GM12865 (cell line): Measurements from ENCODE around the gene ADD3.
A peak's percentile ranks its signal among the peaks of the same experiment; 100 is the strongest.

Experiments used
- DNase-seq: peaks from one replicate; pipeline ENCODE4 v3.0.0; 2010; ENCODE audit warnings: low read depth
- H3K4me3 ChIP-seq: 2 replicates; pipeline ENCODE4 v1.5.1; 2011; ENCODE audit warnings: mild to moderate bottlenecking, low read depth, low read length, control low read depth
- TF ChIP-seq, protein P1 (sequence below): IDR thresholded peaks from 2 replicates; pipeline ENCODE4 v1.5.1; 2011; ENCODE audit warnings: low read length, control low read depth, low read depth, inconsistent platforms; ENCODE audit not compliant: insufficient read depth; ENCODE audit errors: missing control alignments

ADD3 gene

DNA sequence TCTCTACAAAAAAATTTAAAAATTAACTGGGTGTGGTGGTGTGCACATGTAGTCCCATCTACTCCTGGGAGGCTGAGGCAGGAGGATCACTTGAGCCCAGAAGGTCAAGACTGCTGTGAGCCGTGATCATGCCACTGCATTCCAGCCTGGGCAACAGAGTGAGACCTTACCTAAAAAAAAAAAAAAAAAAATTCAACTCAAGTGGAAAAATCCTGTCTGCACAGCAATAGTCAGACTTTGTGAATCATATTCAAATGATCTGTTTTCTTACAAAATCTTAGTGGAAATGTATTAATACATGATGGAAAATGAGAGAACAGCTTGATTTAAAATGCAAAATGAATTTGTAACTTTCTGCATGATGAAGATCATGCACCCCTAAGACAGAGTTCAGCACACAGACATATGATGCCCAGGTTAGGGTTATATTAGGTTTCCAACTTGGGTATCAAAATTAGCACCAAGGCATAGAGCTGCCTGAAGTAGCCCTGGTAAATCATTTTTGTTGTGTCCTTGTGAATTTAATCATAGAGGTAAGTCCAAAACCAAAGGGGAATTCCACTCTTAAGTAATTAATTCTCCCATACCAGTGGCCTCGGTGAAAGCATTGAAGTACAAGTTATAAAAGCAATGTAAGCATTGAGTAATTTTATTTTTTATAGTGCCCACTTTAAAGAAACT, 93.8 kb downstream of the ADD3 start:
- no peak for DNase-seq
- H3K4me3 ChIP-seq = no peak overlapping the region
- TF ChIP-seq, protein P1, sequence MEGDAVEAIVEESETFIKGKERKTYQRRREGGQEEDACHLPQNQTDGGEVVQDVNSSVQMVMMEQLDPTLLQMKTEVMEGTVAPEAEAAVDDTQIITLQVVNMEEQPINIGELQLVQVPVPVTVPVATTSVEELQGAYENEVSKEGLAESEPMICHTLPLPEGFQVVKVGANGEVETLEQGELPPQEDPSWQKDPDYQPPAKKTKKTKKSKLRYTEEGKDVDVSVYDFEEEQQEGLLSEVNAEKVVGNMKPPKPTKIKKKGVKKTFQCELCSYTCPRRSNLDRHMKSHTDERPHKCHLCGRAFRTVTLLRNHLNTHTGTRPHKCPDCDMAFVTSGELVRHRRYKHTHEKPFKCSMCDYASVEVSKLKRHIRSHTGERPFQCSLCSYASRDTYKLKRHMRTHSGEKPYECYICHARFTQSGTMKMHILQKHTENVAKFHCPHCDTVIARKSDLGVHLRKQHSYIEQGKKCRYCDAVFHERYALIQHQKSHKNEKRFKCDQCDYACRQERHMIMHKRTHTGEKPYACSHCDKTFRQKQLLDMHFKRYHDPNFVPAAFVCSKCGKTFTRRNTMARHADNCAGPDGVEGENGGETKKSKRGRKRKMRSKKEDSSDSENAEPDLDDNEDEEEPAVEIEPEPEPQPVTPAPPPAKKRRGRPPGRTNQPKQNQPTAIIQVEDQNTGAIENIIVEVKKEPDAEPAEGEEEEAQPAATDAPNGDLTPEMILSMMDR = no peak

DNA sequence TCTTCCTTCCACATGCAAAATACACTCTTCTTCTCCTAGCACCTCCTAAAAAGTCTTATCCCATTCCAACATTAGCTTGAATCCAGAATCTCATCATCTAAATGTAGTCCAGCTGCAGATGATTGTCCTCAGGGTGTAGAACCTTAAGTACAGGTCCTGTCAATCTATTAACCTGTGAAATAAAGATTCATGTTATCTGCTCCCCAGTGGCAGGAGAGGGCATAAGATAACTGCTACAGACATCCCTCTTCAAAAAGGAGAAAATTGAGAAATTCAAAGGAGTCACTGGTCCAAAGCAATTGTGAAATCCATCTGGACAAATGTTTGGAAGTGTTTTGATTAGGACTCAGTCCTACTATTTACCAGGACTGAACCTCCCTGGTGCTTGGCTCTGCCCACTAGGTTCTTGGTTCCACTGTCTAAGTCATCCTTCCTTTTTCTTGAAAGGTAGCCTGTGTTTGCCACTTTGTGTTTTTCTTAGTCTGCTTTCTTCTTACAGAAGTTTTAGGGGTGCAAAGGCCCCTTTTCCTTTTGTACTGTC, 96.2 kb downstream of the ADD3 start:
- TF ChIP-seq, protein P1 = no peak
- no peak overlapping the region for H3K4me3 ChIP-seq
- no peak for DNase-seq

DNA sequence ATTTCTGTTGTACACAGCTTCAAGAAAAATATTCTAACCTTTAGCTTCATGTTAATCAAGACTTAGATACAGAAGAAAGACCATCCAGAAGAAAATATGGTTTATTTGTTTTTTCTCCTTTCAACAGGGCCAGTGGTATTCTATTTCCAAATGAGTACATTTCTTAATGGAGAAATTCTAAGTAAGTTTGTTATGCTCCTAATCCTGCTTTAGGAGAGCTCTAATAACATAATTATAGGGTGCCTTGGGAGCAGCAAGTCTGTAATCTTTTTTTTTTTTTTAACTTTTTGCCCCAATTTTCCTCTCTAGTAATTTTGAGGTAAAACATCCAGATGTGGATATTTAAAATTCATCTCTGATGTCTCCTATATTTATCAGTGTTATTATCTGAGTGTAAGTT, 98.1 kb downstream of the ADD3 start:
- DNase-seq = no peak
- TF ChIP-seq, protein P1 = no peak
- no peak overlapping the region for H3K4me3 ChIP-seq

DNA sequence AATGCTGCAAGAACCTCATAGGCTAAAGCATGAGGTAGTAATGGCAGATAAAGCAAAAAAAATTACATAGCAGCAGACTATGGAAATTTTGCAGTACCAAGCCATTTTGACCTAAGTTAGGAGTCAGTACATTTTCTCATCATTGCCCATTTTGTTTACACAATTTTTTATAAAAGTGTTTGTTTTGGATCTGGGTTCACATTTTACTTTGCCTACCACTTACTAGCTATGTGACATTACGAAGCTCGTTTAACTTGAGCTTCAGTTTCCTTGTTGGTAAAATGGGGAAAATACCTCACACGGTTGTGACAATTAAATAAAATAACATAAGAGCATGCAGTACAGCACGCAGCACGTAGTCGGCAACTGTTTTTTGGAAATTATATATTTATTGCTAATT, 99.6 kb downstream of the ADD3 start:
- TF ChIP-seq, protein P1 = no peak
- no peak overlapping the region for H3K4me3 ChIP-seq
- no peak for DNase-seq

DNA sequence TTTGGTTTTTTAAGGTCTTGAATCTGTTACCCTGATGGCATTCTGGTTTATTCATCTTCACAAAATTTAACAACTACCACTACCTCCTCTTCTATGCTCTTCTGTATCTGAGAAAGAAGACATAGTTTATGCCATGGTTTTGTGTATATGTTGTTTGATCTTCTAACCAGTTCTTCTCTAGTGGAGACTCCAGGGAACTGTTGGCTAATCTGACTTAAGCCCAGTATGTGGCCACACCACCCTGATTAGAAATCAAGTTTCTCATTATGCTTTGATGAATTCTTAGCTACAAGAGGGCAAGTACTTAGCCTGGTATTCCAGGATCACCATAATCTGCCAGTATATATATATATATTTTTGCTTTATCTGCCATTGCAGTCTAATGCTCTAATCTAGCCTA, 100.1 kb downstream of the ADD3 start:
- DNase-seq = no peak
- TF ChIP-seq, protein P1 = no peak
- no peak overlapping the region for H3K4me3 ChIP-seq

DNA sequence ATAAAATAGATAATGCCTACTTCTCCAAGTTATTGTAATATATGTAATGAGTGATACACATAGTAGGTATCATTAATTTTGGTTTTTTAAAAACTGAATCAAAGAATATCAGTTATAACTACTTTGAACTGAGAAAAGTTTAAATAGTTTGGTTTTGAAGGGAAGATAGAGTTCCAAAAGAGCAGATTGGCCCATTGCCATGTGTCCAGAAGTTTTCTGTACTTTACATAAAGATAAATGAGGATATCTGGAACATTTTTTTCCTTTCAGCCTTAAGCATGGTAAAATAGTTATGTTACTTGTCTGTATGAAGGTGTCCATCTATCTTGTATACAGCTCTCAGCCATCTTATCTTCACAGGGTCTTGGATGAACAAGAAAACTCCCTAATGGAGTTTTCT, 101.7 kb downstream of the ADD3 start:
- TF ChIP-seq, protein P1 = no peak
- H3K4me3 ChIP-seq = no peak overlapping the region

DNA sequence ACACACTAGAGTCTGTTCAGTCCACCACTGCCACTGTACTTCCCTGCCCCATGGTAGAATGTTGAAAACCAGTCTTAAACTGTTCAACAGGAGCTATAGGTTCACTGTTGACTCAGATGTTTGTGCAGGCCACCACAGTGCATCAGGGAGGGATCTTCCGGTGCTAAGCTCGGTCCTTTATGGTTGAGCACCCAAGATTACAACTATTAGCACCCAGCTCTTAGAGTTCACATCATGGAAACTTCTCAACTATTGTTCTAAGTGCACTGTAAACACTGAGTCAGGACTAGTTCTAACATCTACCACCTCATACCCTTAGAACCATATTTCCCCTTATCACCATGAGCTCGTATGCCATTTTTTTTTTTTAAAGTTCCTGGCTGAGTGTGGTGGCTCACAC, 102.6 kb downstream of the ADD3 start:
- no peak overlapping the region for H3K4me3 ChIP-seq
- TF ChIP-seq, protein P1 = no peak
- DNase-seq = peak; percentile 9

More for the DNA sequence above, 101.7 kb downstream of the ADD3 start:
- no peak for DNase-seq
